ENCODE data around the gene BCL7A. TPM values are rescaled to one million over a fixed set of nuclear protein-coding genes. Genes with fewer than 3 reads are reported as not detected.

BCL7A gene
- total and polyA plus RNA-seq, 9 of the 15 experiments (the other 6 are each of a cell fraction or from before 2014, with no cell fraction given), result 0.25 to 21.9 (median 14.9) TPM

GRCh38 chr12:122064025-122064777 is 42.5 kb downstream of the BCL7A start (continued):
- TF ChIP-seq HMBOX1 (IDR thresholded peaks at IDR 0.05) (0 out of 2 replicates have a peak, but pooled peaks have one; percentile 63), KLF1 (tag; IDR thresholded peaks at IDR 0.05) (peak; percentile 83), SAFB (IDR thresholded peaks at IDR 0.05; ENCODE audit: borderline replicate concordance, low read depth, low read length) (no peak), ARID2 (IDR thresholded peaks at IDR 0.05) (no peak), KLF6 (CRISPR knock-in tag; IDR thresholded peaks at IDR 0.05; ENCODE audit: borderline replicate concordance) (peak; percentile 80; the same call in 1 of the 2 replicates), TCFL5 (CRISPR knock-in tag; conservative IDR thresholded peaks at IDR 0.05) (no peak), RUNX1 (IDR thresholded peaks at IDR 0.05; ENCODE audit: low read depth) (no peak), CBX5 (IDR thresholded peaks at IDR 0.05; ENCODE audit: borderline replicate concordance, low read depth) (no peak), HNRNPL (IDR thresholded peaks at IDR 0.05; ENCODE audit: low read depth, low read length) (no peak), PHF20 (IDR thresholded peaks at IDR 0.05; ENCODE audit: partially characterized antibody) (peak; percentile 42), COPS2 (conservative IDR thresholded peaks at IDR 0.05) (no peak), RHOXF2B (CRISPR knock-in tag; conservative IDR thresholded peaks at IDR 0.05) (no peak), PCBP2 (IDR thresholded peaks at IDR 0.05; ENCODE audit: low read depth, low read length, poor library complexity, severe bottlenecking) (no peak), EP300 (IDR thresholded peaks at IDR 0.05; ENCODE audit: low read length) (peak; percentile 50), SREBF1 (IDR thresholded peaks at IDR 0.05; ENCODE audit: borderline replicate concordance, low read depth, low read length) (no peak; the same call in 1 of the 2 replicates), RBM22 (IDR thresholded peaks at IDR 0.05; ENCODE audit: low read depth, low read length, poor library complexity, severe bottlenecking) (no peak), MXI1 (IDR thresholded peaks at IDR 0.05; ENCODE audit: low read depth, low read length) (0 out of 2 replicates have a peak, but pooled peaks have one; percentile 60), SIRT6 (IDR thresholded peaks at IDR 0.05; ENCODE audit: low read depth, low read length) (no peak), ZNF436 (CRISPR knock-in tag; IDR thresholded peaks at IDR 0.05) (no peak), NCOA1 (IDR thresholded peaks at IDR 0.05; ENCODE audit: low read depth) (no peak), ZHX1 (conservative IDR thresholded peaks at IDR 0.05; ENCODE audit: low read length) (0 out of 2 replicates have a peak, but pooled peaks have one; percentile 59), PATZ1 (CRISPR knock-in tag; IDR thresholded peaks at IDR 0.05; ENCODE audit: borderline replicate concordance) (peak; percentile 79; the same call in 1 of the 2 replicates), TAF9B (IDR thresholded peaks at IDR 0.05; ENCODE audit: partially characterized antibody) (no peak)
